ENCODE data around the gene ADD3.

- TF ChIP-seq PBX3 (CRISPR knock-in tag; IDR thresholded peaks at IDR 0.05) (no peak), ZNF350 (tag by site-specific recombination; IDR thresholded peaks at IDR 0.05) (no peak), ZNF768 (tag by site-specific recombination; IDR thresholded peaks at IDR 0.05) (no peak), ZNF2 (tag by site-specific recombination; IDR thresholded peaks at IDR 0.05) (no peak), ZBTB17 (tag by site-specific recombination; IDR thresholded peaks at IDR 0.05) (no peak), ZNF394 (tag by site-specific recombination; IDR thresholded peaks at IDR 0.05; ENCODE audit: borderline replicate concordance) (no peak), ZNF274 (IDR thresholded peaks at IDR 0.05; ENCODE audit: low read length) (no peak), ZNF274 (tag by site-specific recombination; IDR thresholded peaks at IDR 0.05; ENCODE audit: borderline replicate concordance) (no peak), ZBTB6 (tag by site-specific recombination; IDR thresholded peaks at IDR 0.05) (no peak), ZNF138 (tag by site-specific recombination; IDR thresholded peaks at IDR 0.05; ENCODE audit: borderline replicate concordance) (no peak)
Measured at GRCh38 chr10:110034596-110034995, 26.8 kb downstream of the ADD3 start.

Measured in HEK293 (cell line).